KMS-11 (cell line): ENCODE results near the gene DKC1.

ENCODE experiments used
- H2AFZ ChIP-seq: fragments of 200-600 bp; sonication (generic); 2 replicates; pipeline ENCODE4 v1.6.1; 2016; ENCODE audit warnings: antibody characterized with exemption, mixed run types, low read depth
- H3K27ac ChIP-seq: fragments of 200-600 bp; sonication (generic); 2 replicates; pipeline ENCODE4 v1.6.1; 2016; ENCODE audit warnings: mild to moderate bottlenecking, mixed run types
- H3K27me3 ChIP-seq: fragments of 200-600 bp; sonication (generic); 2 replicates; pipeline ENCODE4 v1.6.1; 2017; ENCODE audit warnings: mild to moderate bottlenecking, low read depth, mixed run types, moderate library complexity; ENCODE audit not compliant: insufficient read depth
- H3K36me3 ChIP-seq: fragments of 200-600 bp; sonication (generic); 2 replicates; pipeline ENCODE4 v1.6.1; 2017; ENCODE audit warnings: mild to moderate bottlenecking, mixed run types; ENCODE audit not compliant: insufficient read depth
- H3K4me1 ChIP-seq: fragments of 200-600 bp; sonication (generic); 2 replicates; pipeline ENCODE4 v1.6.1; 2016; ENCODE audit warnings: mild to moderate bottlenecking, low read depth, mixed run types; ENCODE audit not compliant: poor library complexity, severe bottlenecking
- H3K4me2 ChIP-seq: fragments of 200-600 bp; sonication (generic); 2 replicates; pipeline ENCODE4 v1.7.0; 2016; ENCODE audit warnings: mild to moderate bottlenecking, mixed run types
- H3K4me3 ChIP-seq: fragments of 200-600 bp; sonication (generic); IDR thresholded peaks from 2 replicates; pipeline ENCODE4 v1.6.1; 2017; ENCODE audit warnings: low read depth, low read length, mixed read lengths; ENCODE audit not compliant: insufficient read depth
- H3K79me2 ChIP-seq: fragments of 200-600 bp; sonication (generic); 2 replicates; pipeline ENCODE4 v1.6.1; 2016; ENCODE audit warnings: low read depth, mixed run types; ENCODE audit not compliant: insufficient read depth
- H3K9ac ChIP-seq: fragments of 200-600 bp; sonication (generic); 2 replicates; pipeline ENCODE4 v1.6.1; 2016; ENCODE audit warnings: mild to moderate bottlenecking, mixed run types
- H4K20me1 ChIP-seq: fragments of 200-600 bp; sonication (generic); 2 replicates; pipeline ENCODE4 v1.6.1; 2016; ENCODE audit warnings: mild to moderate bottlenecking, mixed run types; ENCODE audit not compliant: insufficient read depth
- CTCF ChIP-seq: fragments of 200-600 bp; sonication (generic); conservative IDR thresholded peaks from 2 replicates; pipeline ENCODE4 v1.6.1; 2017; ENCODE audit warnings: low read depth, mild to moderate bottlenecking, antibody characterized with exemption, low read length, moderate library complexity, mixed read lengths

DKC1 gene

DNA sequence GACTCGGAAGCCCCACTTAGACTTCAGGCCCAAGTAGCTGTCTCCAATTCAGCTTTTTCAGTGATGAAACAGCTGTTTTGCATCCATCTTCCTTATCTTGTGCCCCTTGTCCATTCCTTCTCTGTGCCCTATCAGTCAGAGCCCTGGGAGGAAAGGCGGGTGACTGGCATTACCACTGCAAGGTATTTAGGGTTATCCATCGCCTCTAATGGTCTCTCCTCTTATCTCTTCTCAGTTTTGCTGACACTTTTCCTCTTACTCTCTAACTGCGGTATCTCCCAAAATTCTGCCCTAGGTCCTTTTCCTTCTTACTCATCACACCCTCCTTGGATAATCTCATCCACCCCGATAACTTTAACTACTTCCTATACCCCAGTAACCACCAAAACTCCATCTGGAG lies 25.5 kb upstream of the DKC1 start:
- Histone ChIP-seq H3K4me2 (no peak overlapping the region), H3K9ac (no peak overlapping the region), H3K79me2 (no peaks in the 10 kb centered on the region), H2AFZ (no peak overlapping the region), H3K36me3 (no peaks in the 10 kb centered on the region), H3K27ac (no peak overlapping the region), H3K4me1 (no peaks in the 10 kb centered on the region), H3K27me3 (no peaks in the 10 kb centered on the region), H3K4me3 (no peak overlapping the region), H4K20me1 (no peaks in the 10 kb centered on the region)
- no peak for TF ChIP-seq CTCF

GRCh38 chrX:154738011-154738738 lies 24.5 kb upstream of the DKC1 start:
- Histone ChIP-seq H3K27ac (no peak overlapping the region), H3K27me3 (no peaks in the 10 kb centered on the region), H3K4me3 (no peak overlapping the region), H3K79me2 (no peaks in the 10 kb centered on the region), H4K20me1 (no peaks in the 10 kb centered on the region), H2AFZ (no peak overlapping the region), H3K36me3 (no peaks in the 10 kb centered on the region), H3K4me2 (no peak overlapping the region), H3K9ac (no peak overlapping the region), H3K4me1 (no peaks in the 10 kb centered on the region)
- no peak for TF ChIP-seq CTCF

DNA sequence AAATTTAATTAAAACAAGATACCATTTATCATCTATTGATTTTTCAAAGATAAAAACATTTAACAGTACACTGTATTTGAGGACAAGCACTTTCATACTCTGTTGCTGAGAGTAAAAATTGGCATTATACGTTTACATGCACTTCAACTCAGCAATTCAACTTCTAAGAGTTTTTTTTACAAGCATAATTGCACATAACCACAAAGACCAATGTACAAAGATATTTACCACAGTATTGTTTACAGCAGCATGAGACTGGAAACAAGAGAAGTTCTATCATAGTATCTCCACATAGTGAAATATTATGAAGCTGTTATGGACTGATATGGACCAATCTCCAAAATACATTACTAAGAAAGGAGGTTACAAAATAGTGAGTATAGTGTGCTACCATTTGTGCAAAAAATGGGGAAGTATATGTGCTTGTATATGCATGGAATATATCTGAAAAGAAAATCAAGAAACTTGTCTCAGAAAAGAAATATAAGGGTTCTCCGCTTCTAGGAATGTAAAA lies 22.7 kb upstream of the DKC1 start:
- H3K36me3 ChIP-seq: no peaks in the 10 kb centered on the region
- H3K27ac ChIP-seq: no peak overlapping the region
- no peak overlapping the region for H2AFZ ChIP-seq
- no peaks in the 10 kb centered on the region for H3K27me3 ChIP-seq
- no peak overlapping the region for H3K4me3 ChIP-seq
- no peak for TF ChIP-seq CTCF
- H4K20me1 ChIP-seq: no peaks in the 10 kb centered on the region
- no peaks in the 10 kb centered on the region for H3K4me1 ChIP-seq
- no peaks in the 10 kb centered on the region for H3K79me2 ChIP-seq
- H3K4me2 ChIP-seq: no peak overlapping the region
- H3K9ac ChIP-seq: no peak overlapping the region

GRCh38 chrX:154742613-154743012 lies 20.1 kb upstream of the DKC1 start:
- H3K9ac ChIP-seq: no peak overlapping the region
- H3K36me3 ChIP-seq: no peaks in the 10 kb centered on the region
- no peaks in the 10 kb centered on the region for H4K20me1 ChIP-seq
- no peak overlapping the region for H3K4me3 ChIP-seq
- no peak overlapping the region for H2AFZ ChIP-seq
- no peaks in the 10 kb centered on the region for H3K27me3 ChIP-seq
- H3K79me2 ChIP-seq: no peaks in the 10 kb centered on the region
- H3K4me1 ChIP-seq: no peaks in the 10 kb centered on the region
- TF ChIP-seq CTCF: no peak
- H3K4me2 ChIP-seq: no peak overlapping the region
- H3K27ac ChIP-seq: no peak overlapping the region
